ENCODE results near the gene MUC4. TPM values are rescaled to one million over a fixed set of nuclear protein-coding genes. Genes with fewer than 3 reads are reported as not detected.

MUC4 gene
- total and polyA plus RNA-seq, 2 of the 4 experiments (the other 2 are of a cell fraction) = not detected

DNA sequence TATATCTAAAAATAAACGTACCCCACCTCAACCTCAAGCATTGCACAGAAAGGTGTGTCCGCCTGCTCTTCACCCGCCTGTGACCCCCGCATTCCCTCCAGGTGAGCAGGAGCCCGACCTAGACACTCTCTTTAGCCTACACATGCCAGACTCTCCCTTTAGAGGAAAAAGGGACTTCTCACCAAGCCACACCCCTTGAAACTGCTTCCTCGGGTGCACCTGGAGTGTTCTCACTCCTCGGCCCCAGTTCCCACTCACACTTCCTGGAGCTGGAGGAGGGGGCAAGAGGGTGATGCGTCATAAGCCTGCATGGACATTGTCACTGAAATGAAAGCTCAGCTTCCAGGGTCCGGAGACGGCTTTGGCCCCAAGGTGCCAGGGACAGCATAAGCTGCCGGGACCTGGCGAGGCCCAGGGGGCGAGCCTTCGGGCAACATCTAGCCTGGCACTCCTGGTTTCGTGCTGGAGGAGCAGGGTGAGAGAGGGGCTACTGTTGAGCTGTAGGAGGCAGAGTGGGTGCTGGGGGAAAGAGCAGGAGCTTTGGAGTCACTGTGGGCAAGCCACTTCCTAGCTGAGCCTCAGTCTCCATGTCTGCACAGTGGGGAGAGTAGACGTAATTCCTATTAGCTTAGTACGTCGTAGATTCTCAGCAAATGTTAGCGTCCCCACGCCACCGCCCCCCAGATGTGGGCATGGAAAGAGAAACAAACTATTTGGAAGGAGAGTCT is 9.8 kb upstream of the MUC4 start:
- peaks cover 35% of the 10 kb centered on the region for H3K27me3 ChIP-seq (ENCODE audit: control insufficient read depth, insufficient read depth, low read length)
- TF ChIP-seq, protein P1, sequence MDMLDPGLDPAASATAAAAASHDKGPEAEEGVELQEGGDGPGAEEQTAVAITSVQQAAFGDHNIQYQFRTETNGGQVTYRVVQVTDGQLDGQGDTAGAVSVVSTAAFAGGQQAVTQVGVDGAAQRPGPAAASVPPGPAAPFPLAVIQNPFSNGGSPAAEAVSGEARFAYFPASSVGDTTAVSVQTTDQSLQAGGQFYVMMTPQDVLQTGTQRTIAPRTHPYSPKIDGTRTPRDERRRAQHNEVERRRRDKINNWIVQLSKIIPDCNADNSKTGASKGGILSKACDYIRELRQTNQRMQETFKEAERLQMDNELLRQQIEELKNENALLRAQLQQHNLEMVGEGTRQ (IDR thresholded peaks at IDR 0.05; ENCODE audit: low read depth, low read length) = no peak
- no peak for TF ChIP-seq MAFK (IDR thresholded peaks at IDR 0.05; ENCODE audit: low read depth, low read length)
- no peak for TF ChIP-seq POLR2A (IDR thresholded peaks at IDR 0.05; ENCODE audit: low read depth, low read length)
- TF ChIP-seq, protein P2, sequence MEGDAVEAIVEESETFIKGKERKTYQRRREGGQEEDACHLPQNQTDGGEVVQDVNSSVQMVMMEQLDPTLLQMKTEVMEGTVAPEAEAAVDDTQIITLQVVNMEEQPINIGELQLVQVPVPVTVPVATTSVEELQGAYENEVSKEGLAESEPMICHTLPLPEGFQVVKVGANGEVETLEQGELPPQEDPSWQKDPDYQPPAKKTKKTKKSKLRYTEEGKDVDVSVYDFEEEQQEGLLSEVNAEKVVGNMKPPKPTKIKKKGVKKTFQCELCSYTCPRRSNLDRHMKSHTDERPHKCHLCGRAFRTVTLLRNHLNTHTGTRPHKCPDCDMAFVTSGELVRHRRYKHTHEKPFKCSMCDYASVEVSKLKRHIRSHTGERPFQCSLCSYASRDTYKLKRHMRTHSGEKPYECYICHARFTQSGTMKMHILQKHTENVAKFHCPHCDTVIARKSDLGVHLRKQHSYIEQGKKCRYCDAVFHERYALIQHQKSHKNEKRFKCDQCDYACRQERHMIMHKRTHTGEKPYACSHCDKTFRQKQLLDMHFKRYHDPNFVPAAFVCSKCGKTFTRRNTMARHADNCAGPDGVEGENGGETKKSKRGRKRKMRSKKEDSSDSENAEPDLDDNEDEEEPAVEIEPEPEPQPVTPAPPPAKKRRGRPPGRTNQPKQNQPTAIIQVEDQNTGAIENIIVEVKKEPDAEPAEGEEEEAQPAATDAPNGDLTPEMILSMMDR (conservative IDR thresholded peaks at IDR 0.05; ENCODE audit: low read depth, low read length) = no peak
- no peak for TF ChIP-seq RAD21 (IDR thresholded peaks at IDR 0.05; ENCODE audit: low read length)
- TF ChIP-seq RFX5 (IDR thresholded peaks at IDR 0.05; ENCODE audit: low read depth, low read length) = no peak
- TF ChIP-seq NFE2L2 (IDR thresholded peaks at IDR 0.05; ENCODE audit: low read depth, low read length) = no peak
- TF ChIP-seq, protein P3, sequence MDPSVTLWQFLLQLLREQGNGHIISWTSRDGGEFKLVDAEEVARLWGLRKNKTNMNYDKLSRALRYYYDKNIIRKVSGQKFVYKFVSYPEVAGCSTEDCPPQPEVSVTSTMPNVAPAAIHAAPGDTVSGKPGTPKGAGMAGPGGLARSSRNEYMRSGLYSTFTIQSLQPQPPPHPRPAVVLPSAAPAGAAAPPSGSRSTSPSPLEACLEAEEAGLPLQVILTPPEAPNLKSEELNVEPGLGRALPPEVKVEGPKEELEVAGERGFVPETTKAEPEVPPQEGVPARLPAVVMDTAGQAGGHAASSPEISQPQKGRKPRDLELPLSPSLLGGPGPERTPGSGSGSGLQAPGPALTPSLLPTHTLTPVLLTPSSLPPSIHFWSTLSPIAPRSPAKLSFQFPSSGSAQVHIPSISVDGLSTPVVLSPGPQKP (IDR thresholded peaks at IDR 0.05; ENCODE audit: borderline replicate concordance, low read depth, low read length) = no peak
- no peak for TF ChIP-seq CEBPB (IDR thresholded peaks at IDR 0.05; ENCODE audit: low read depth, low read length)
- no peak for TF ChIP-seq RCOR1 (IDR thresholded peaks at IDR 0.05; ENCODE audit: insufficient replicate concordance, low read length)
- no peak for TF ChIP-seq MXI1 (IDR thresholded peaks at IDR 0.05; ENCODE audit: borderline replicate concordance, low read depth, low read length)
- TF ChIP-seq BHLHE40 (IDR thresholded peaks at IDR 0.05; ENCODE audit: low read depth, low read length) = no peak
- no peak for TF ChIP-seq FOS (IDR thresholded peaks at IDR 0.05; ENCODE audit: low read depth, low read length)
- no peak for TF ChIP-seq MAZ (IDR thresholded peaks at IDR 0.05; ENCODE audit: borderline replicate concordance, low read depth, low read length)
- TF ChIP-seq CHD1 (IDR thresholded peaks at IDR 0.05; ENCODE audit: low read depth, low read length) = no peak
- no peak for TF ChIP-seq SMC3 (IDR thresholded peaks at IDR 0.05; ENCODE audit: low read depth, low read length)
- DNase-seq = no peak

More for the DNA sequence above, 9.8 kb upstream of the MUC4 start:
- Histone ChIP-seq H4K8ac (ENCODE audit: low read depth in 2 of 2, low read length in 2 of 2) (no peak overlapping the region), H3K56ac (ENCODE audit: extremely low read depth, insufficient read depth, low read length) (no peak overlapping the region), H2BK120ac (ENCODE audit: low read depth, low read length) (no peak overlapping the region), H3K9me1 (ENCODE audit: insufficient read depth, low read length) (no peaks in the 10 kb centered on the region), H2BK5ac (ENCODE audit: low read depth, low read length, poor library complexity, severe bottlenecking) (no peak overlapping the region), H3K4ac (ENCODE audit: low read depth, low read length) (no peak overlapping the region), H2BK15ac (ENCODE audit: low read depth, low read length) (no peak overlapping the region), H2BK20ac (ENCODE audit: low read depth, low read length) (no peak overlapping the region), H3K36me3 (ENCODE audit: control insufficient read depth, insufficient read depth, low read length) (no peaks in the 10 kb centered on the region), H3K9ac (ENCODE audit: low read depth, low read length) (no peak overlapping the region), H3K4me3 (ENCODE audit: insufficient read depth, low read depth, low read length) (no peak overlapping the region), H3K4me2 (ENCODE audit: low read depth, low read length) (no peak overlapping the region), H2AK5ac (ENCODE audit: low read depth, low read length) (no peak overlapping the region), H4K5ac (ENCODE audit: low read depth, low read length) (no peak overlapping the region), H3K79me1 (ENCODE audit: low read depth in 1 of 2, low read length in 2 of 2) (no peaks in the 10 kb centered on the region), H3K27ac (ENCODE audit: insufficient read depth, low read length) (no peak overlapping the region), H2AK9ac (replicated peaks; ENCODE audit: low read depth, low read length, poor library complexity) (no peak overlapping the region), H4K20me1 (ENCODE audit: insufficient read depth, low read length) (no peaks in the 10 kb centered on the region), H3K23ac (ENCODE audit: low read depth, low read length) (no peak overlapping the region), H2AFZ (replicated peaks; ENCODE audit: low read length, poor library complexity) (no peak overlapping the region), H4K91ac (ENCODE audit: insufficient read depth, low read depth, low read length) (no peak overlapping the region), H3K14ac (replicated peaks; ENCODE audit: low read depth, low read length) (no peak overlapping the region), H3K4me1 (ENCODE audit: control insufficient read depth, insufficient read depth, low read length) (no peaks in the 10 kb centered on the region), H3K9me3 (ENCODE audit: control insufficient read depth, insufficient read depth, low read length) (no peaks in the 10 kb centered on the region), H3K18ac (ENCODE audit: low read depth, low read length) (no peak overlapping the region)
- dilution Hi-C loops (cut with HindIII; ENCODE audit: low sequenced_read_pairs, unreplicated experiment) = no loop called here
- WGBS, 2 experiments (ENCODE audit: extremely low coverage in 2 of 2, insufficient read length in 1 of 2) = 86% methylated on average over 15 of the region's 21 CpGs; no CpG with 5 or more reads in 1 of the 2 experiments
- ATAC-seq (ENCODE audit: low read depth) = no peak
- intact Hi-C loops (cut with micrococcal nuclease) = no loop called here
- POLR2A ChIA-PET (ENCODE audit: unreplicated experiment) = no interaction called here
- CTCF ChIA-PET = interaction anchor here (0.6 kb wide), 1 partner anchor 1277 kb away, joined by 3 read pairs; no protein-coding TSS in a partner anchor
- in situ Hi-C loops (cut with MboI; ENCODE audit: low sequenced_read_pairs) = no loop called here
- BruUV-seq (replicated peaks) = no TSS peak

Data from IMR-90 (cell line).